Smooth muscle cell (in vitro differentiated cells): ENCODE results near the gene B3GLCT. TPM values are rescaled to one million over a fixed set of nuclear protein-coding genes. Genes with fewer than 3 reads are reported as not detected.

Experiments used
- DNase-seq: peaks from one replicate; lab custom pipeline; 2025; ENCODE audit not compliant: unreplicated experiment; lab: John Stamatoyannopoulos, UW
- H2AFZ ChIP-seq: fragments of 200-600 bp; sonication (generic); 2 replicates; pipeline ENCODE4 v1.6.0; 2016; ENCODE audit warnings: antibody characterized with exemption, low read depth, mild to moderate bottlenecking
- H3F3A ChIP-seq: fragments of 200-600 bp; sonication (generic); 2 replicates; pipeline ENCODE4 v1.6.0; 2017; ENCODE audit warnings: antibody characterized with exemption, low read depth
- H3K27ac ChIP-seq: fragments of 200-600 bp; sonication (generic); 2 replicates; pipeline ENCODE4 v1.5.1; 2016; ENCODE audit warnings: low read depth, mild to moderate bottlenecking
- H3K27me3 ChIP-seq: fragments of 200-600 bp; sonication (generic); 2 replicates; pipeline ENCODE4 v1.6.1; 2016; ENCODE audit warnings: low read depth, mild to moderate bottlenecking
- H3K36me3 ChIP-seq: fragments of 200-600 bp; sonication (generic); 2 replicates; pipeline ENCODE4 v1.5.1; 2016; ENCODE audit warnings: low read depth
- H3K4me1 ChIP-seq: fragments of 200-600 bp; sonication (generic); 2 replicates; pipeline ENCODE4 v1.5.1; 2016; ENCODE audit warnings: low read depth
- H3K4me2 ChIP-seq: fragments of 200-600 bp; sonication (generic); 2 replicates; pipeline ENCODE4 v1.6.0; 2016; ENCODE audit warnings: mild to moderate bottlenecking
- H3K4me3 ChIP-seq: fragments of 200-600 bp; sonication (generic); 2 replicates; pipeline ENCODE4 v1.5.1; 2016; ENCODE audit warnings: mild to moderate bottlenecking
- H3K79me2 ChIP-seq: fragments of 200-600 bp; sonication (generic); 2 replicates; pipeline ENCODE4 v1.6.0; 2016; ENCODE audit warnings: low read depth, mild to moderate bottlenecking
- H3K9ac ChIP-seq: fragments of 200-600 bp; sonication (generic); 2 replicates; pipeline ENCODE4 v1.6.0; 2016; ENCODE audit warnings: low read depth
- H3K9me3 ChIP-seq: fragments of 200-600 bp; sonication (generic); replicated peaks from 2 replicates; pipeline ENCODE4 v1.5.1; 2016; ENCODE audit warnings: low read depth
- H4K20me1 ChIP-seq: fragments of 200-600 bp; sonication (generic); 2 replicates; pipeline ENCODE4 v1.6.0; 2016; ENCODE audit warnings: low read depth
- WGBS: methylation state at CpG from one replicate; pipeline ENCODE4 v1.1.7; 2016; ENCODE audit warnings: low lambda C conversion rate; 5-methylcytosine and 5-hydroxymethylcytosine counted together
- polyA plus RNA-seq: library from polyadenylated mRNA; unstranded; fragments of >200 nt; fragmentation: Nextera tagmentation; extraction: Ambion mirVana; gene quantifications from 2 replicates; pipeline ENCODE4 v1.2.1, GENCODE V29; 2016
- total RNA-seq: library from RNA; depleted of rRNA; stranded (reverse); fragments of >200 nt; gene quantifications from 2 replicates; pipeline ENCODE4 v1.2.3, GENCODE V29; 2014
- TF ChIP-seq, protein P1 (sequence below): fragments of 200-600 bp; sonication (generic); IDR thresholded peaks from 2 replicates; pipeline ENCODE4 v1.5.1; 2017; ENCODE audit warnings: borderline replicate concordance, mild to moderate bottlenecking, antibody characterized with exemption; ENCODE audit not compliant: insufficient read depth, poor library complexity, severe bottlenecking

Gene B3GLCT
- total and polyA plus RNA-seq, 2 experiments from 2014 or later, result 8.0 to 17.7 TPM

- H3F3A ChIP-seq, result no peaks in the 10 kb centered on the region
- H3K9ac ChIP-seq, result no peak overlapping the region
- H3K27ac ChIP-seq, result peak overlapping the region; percentile 25
- H3K27me3 ChIP-seq, result no peaks in the 10 kb centered on the region
- H3K4me1 ChIP-seq, result no peaks in the 10 kb centered on the region
- no peaks in the 10 kb centered on the region for H3K36me3 ChIP-seq
- H3K9me3 ChIP-seq, result no peaks in the 10 kb centered on the region
- H3K4me3 ChIP-seq, result no peak overlapping the region
- DNase-seq, result no peak
- no peaks in the 10 kb centered on the region for H4K20me1 ChIP-seq
- H3K4me2 ChIP-seq, result no peak overlapping the region
- WGBS, result 59% methylated on average over 4 of the region's 4 CpGs
- no peak overlapping the region for H2AFZ ChIP-seq
- no peaks in the 10 kb centered on the region for H3K79me2 ChIP-seq
- TF ChIP-seq, protein P1, sequence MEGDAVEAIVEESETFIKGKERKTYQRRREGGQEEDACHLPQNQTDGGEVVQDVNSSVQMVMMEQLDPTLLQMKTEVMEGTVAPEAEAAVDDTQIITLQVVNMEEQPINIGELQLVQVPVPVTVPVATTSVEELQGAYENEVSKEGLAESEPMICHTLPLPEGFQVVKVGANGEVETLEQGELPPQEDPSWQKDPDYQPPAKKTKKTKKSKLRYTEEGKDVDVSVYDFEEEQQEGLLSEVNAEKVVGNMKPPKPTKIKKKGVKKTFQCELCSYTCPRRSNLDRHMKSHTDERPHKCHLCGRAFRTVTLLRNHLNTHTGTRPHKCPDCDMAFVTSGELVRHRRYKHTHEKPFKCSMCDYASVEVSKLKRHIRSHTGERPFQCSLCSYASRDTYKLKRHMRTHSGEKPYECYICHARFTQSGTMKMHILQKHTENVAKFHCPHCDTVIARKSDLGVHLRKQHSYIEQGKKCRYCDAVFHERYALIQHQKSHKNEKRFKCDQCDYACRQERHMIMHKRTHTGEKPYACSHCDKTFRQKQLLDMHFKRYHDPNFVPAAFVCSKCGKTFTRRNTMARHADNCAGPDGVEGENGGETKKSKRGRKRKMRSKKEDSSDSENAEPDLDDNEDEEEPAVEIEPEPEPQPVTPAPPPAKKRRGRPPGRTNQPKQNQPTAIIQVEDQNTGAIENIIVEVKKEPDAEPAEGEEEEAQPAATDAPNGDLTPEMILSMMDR, result no peak
These were observed 64.4 kb downstream of the B3GLCT start for GRCh38 chr13:31264151-31264550.

DNA sequence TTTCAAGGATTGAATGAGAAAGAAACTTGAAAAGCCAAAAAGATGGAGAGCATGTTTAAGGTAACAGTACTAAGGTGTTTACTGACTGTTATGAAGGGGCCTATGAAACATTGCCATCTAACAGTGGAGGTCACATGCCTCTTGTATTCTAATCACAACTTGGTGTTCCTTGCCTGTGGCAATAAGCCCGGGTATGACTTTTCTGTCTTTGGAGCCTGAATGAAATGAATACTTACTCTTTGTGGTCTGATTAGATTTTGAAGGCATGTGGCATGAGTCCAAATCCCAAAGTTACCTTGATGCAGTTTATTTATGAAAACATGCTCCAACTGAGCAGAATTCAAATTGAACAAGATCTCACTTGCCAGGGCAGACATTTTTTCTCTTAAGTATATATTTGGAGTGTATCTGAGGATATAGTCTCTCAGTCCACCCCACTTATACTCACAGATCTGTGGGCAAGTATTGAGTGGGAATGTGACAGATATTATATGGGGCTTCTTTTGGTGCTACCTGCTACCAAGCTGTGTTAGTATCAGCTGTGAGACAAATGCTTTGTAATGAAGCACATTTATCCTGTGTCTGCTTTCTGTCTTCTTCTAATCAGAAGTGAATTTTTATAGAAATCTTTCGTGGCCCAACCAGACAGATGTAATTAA, 67.5 kb downstream of the B3GLCT start:
- Histone ChIP-seq H2AFZ (no peak overlapping the region), H3F3A (no peaks in the 10 kb centered on the region), H3K4me2 (no peak overlapping the region), H3K27me3 (no peaks in the 10 kb centered on the region), H3K9me3 (no peaks in the 10 kb centered on the region), H3K27ac (no peak overlapping the region), H3K79me2 (no peaks in the 10 kb centered on the region), H3K36me3 (no peaks in the 10 kb centered on the region), H4K20me1 (no peaks in the 10 kb centered on the region), H3K4me1 (no peaks in the 10 kb centered on the region), H3K9ac (no peak overlapping the region), H3K4me3 (no peak overlapping the region)
- TF ChIP-seq, protein P1, result no peak
- DNase-seq, result no peak
- 83% methylated on average over 2 of the region's 2 CpGs for WGBS

DNA sequence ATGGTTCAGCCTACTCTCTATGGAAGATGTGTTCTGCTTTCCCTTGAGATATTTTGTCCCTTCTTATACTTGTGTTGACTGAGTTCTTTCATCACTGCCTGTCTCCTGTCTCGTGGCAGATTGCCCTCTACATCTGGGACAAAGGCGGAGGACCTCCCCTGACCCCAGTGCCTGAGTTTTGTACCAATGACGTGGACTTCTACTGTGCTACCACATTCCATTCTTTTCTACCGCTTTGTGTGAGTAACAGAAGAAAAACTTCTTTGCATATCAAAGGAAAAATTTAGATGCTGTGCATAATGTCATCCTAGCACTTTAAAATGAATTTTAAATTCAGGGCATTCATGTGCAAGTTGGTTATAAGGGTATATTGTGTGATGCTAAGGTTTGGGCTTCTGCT, 74.6 kb downstream of the B3GLCT start:
- H3K4me2 ChIP-seq, result no peak overlapping the region
- H3K27me3 ChIP-seq, result no peaks in the 10 kb centered on the region
- no peak overlapping the region for H3K4me3 ChIP-seq
- TF ChIP-seq, protein P1, result no peak
- H3K4me1 ChIP-seq, result no peaks in the 10 kb centered on the region
- WGBS, result 89% methylated on average over 4 of the region's 4 CpGs
- H3K27ac ChIP-seq, result no peak overlapping the region
- H3K9ac ChIP-seq, result no peak overlapping the region
- DNase-seq, result no peak
- H2AFZ ChIP-seq, result no peak overlapping the region
- no peaks in the 10 kb centered on the region for H3K79me2 ChIP-seq
- H3F3A ChIP-seq, result no peaks in the 10 kb centered on the region
- H3K36me3 ChIP-seq, result no peaks in the 10 kb centered on the region
- no peaks in the 10 kb centered on the region for H3K9me3 ChIP-seq
- no peaks in the 10 kb centered on the region for H4K20me1 ChIP-seq

DNA sequence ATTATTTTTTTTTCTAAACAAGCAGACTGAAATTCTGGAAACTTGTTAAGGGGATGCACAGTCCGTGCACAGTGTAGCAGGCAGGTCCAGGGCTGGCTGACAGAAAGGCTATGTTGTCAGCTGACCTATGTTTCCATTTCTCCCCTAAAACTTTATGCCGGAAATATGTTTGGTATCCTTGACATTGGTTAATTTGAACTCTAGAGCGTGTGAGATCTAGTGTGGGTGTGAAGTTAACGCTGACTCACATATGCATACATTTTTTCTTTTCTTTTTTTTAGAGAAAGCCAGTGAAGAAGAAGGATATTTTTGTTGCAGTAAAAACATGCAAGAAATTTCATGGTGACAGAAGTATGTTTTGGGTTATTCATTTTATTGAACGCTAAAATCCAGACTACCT, 76.6 kb downstream of the B3GLCT start:
- Histone ChIP-seq H3K4me3 (no peak overlapping the region), H3K36me3 (no peaks in the 10 kb centered on the region), H3K9me3 (no peaks in the 10 kb centered on the region), H3K4me2 (no peak overlapping the region), H3K9ac (no peak overlapping the region), H2AFZ (no peak overlapping the region), H3K4me1 (no peaks in the 10 kb centered on the region), H3K79me2 (no peaks in the 10 kb centered on the region), H4K20me1 (no peaks in the 10 kb centered on the region), H3K27ac (no peak overlapping the region), H3K27me3 (no peaks in the 10 kb centered on the region), H3F3A (no peaks in the 10 kb centered on the region)
- TF ChIP-seq, protein P1, result no peak
- DNase-seq, result no peak
- WGBS, result 85% methylated on average over 5 of the region's 5 CpGs
